ENCODE measurements around the gene CREBZF.

The CREBZF gene, protein sequence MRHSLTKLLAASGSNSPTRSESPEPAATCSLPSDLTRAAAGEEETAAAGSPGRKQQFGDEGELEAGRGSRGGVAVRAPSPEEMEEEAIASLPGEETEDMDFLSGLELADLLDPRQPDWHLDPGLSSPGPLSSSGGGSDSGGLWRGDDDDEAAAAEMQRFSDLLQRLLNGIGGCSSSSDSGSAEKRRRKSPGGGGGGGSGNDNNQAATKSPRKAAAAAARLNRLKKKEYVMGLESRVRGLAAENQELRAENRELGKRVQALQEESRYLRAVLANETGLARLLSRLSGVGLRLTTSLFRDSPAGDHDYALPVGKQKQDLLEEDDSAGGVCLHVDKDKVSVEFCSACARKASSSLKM

DNA sequence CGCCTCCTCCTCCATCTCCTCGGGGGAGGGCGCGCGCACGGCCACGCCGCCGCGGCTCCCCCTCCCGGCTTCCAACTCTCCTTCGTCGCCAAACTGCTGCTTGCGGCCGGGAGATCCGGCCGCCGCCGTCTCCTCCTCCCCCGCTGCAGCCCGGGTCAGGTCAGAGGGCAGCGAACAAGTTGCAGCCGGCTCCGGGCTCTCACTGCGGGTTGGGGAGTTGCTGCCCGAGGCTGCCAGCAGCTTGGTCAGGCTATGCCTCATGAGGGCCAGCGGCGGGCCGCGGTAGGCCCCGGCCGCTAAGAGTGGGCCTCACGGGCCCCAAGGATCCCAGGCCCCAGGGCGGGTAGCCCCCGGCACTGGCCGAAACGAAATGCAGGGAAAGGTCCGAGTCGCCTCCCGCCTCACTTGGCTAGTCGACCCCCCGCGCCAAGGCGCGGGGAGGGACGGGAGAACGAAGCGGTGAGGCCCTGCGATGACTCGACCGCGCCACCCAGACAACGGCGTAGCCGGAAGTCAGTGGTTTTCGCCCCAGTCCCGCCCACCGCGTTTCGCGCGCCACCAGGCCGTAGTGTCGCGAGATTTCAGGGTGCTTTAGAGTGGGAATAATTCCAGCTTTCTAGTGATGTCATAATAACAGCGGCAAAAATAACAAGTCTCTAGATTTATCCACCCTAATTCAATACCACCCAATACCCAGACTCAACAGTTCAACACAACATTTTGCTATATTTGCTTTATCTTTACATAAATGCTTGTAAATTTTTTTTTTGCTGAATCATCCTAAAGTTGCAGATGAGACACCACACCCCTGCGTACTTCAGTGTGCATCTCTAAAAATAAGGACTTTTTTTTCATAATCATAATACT lies at the start of gene CREBZF:
CREBZF (minus strand) TSS at position 515 of the 867 bp plus-strand sequence; CDS start at position 261, 254 bp downstream.
- ATAC-seq, result peak; percentile 93
- TF ChIP-seq ARNTL (CRISPR knock-in tag; IDR thresholded peaks at IDR 0.05; ENCODE audit: borderline replicate concordance, low read depth) (no peak), ZFP3 (CRISPR knock-in tag; IDR thresholded peaks at IDR 0.05) (peak; percentile 55; the same call in 1 of the 2 replicates), ZNF70 (CRISPR knock-in tag; IDR thresholded peaks at IDR 0.05) (no peak), GLIS3 (CRISPR knock-in tag; IDR thresholded peaks at IDR 0.05) (0 out of 2 replicates have a peak, but pooled peaks have one; percentile 20)
- TF ChIP-seq, protein P1, sequence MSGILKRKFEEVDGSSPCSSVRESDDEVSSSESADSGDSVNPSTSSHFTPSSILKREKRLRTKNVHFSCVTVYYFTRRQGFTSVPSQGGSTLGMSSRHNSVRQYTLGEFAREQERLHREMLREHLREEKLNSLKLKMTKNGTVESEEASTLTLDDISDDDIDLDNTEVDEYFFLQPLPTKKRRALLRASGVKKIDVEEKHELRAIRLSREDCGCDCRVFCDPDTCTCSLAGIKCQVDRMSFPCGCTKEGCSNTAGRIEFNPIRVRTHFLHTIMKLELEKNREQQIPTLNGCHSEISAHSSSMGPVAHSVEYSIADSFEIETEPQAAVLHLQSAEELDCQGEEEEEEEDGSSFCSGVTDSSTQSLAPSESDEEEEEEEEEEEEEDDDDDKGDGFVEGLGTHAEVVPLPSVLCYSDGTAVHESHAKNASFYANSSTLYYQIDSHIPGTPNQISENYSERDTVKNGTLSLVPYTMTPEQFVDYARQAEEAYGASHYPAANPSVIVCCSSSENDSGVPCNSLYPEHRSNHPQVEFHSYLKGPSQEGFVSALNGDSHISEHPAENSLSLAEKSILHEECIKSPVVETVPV (CRISPR knock-in tag; IDR thresholded peaks at IDR 0.05), result 0 out of 2 replicates have a peak, but pooled peaks have one; percentile 21

DNA sequence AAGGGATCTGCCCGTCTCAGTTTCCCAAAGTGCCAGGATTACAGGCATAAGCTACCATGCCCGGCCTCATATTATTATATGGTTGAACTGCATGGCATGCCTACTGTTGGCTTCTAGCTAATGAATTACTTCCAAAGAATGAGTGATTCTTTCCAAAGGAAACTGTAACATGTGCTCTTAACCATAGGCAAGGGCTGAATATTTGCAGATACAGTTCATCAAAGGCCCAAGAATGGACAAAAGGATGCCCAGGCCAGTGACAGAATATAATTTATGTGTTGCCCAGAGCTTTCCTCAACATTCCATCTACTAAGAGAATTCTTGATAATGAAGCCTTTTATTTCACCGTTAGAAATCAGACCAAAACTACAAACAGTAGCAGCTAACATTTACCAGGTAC lies 48.0 kb upstream of the CREBZF start:
- TF ChIP-seq ZFP3 (CRISPR knock-in tag; IDR thresholded peaks at IDR 0.05) (no peak), ISL1 (CRISPR knock-in tag; IDR thresholded peaks at IDR 0.05) (peak; percentile 15; the same call in 1 of the 2 replicates), ZC3H10 (CRISPR knock-in tag; IDR thresholded peaks at IDR 0.05) (no peak)
- no peak for ATAC-seq

DNA sequence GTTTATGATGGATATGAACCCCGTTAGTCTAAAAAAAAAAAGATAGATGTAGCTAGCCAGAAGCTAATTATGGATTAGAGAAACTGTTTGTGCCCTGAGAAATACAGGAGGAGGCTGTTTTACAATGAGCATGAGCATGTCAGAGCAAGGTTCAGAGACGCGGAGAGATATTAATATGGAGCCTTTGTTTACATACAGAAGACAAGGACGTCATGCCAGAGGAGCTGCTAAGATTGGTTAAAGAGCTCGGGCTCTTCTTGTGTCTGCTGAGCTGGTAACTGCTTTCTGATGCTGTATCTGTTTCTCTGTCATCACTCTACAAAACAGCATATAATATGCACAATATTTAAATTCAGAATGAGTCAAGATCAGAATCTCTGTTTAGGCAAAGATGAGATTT lies 46.0 kb upstream of the CREBZF start:
- ATAC-seq, result peak; percentile 11; the same call in 2 of the 3 replicates
- TF ChIP-seq ISL1 (CRISPR knock-in tag; IDR thresholded peaks at IDR 0.05) (no peak), ZFP3 (CRISPR knock-in tag; IDR thresholded peaks at IDR 0.05) (no peak), SNAI2 (CRISPR knock-in tag; IDR thresholded peaks at IDR 0.05) (no peak), RARB (CRISPR knock-in tag; IDR thresholded peaks at IDR 0.05) (no peak), BACH2 (CRISPR knock-in tag; IDR thresholded peaks at IDR 0.05; ENCODE audit: borderline replicate concordance) (no peak), GLIS3 (CRISPR knock-in tag; IDR thresholded peaks at IDR 0.05) (no peak), ZNF70 (CRISPR knock-in tag; IDR thresholded peaks at IDR 0.05) (no peak), ZC3H10 (CRISPR knock-in tag; IDR thresholded peaks at IDR 0.05) (no peak), ZNF565 (CRISPR knock-in tag; conservative IDR thresholded peaks at IDR 0.05; ENCODE audit: low read depth) (no peak), ESRRG (CRISPR knock-in tag; IDR thresholded peaks at IDR 0.05) (no peak), ZFP30 (CRISPR knock-in tag; IDR thresholded peaks at IDR 0.05) (no peak), PPARA (CRISPR knock-in tag; IDR thresholded peaks at IDR 0.05; ENCODE audit: borderline replicate concordance) (no peak), TCF4 (CRISPR knock-in tag; IDR thresholded peaks at IDR 0.05; ENCODE audit: borderline replicate concordance) (no peak), ZNF8 (CRISPR knock-in tag; IDR thresholded peaks at IDR 0.05) (no peak)
- TF ChIP-seq, protein P2, sequence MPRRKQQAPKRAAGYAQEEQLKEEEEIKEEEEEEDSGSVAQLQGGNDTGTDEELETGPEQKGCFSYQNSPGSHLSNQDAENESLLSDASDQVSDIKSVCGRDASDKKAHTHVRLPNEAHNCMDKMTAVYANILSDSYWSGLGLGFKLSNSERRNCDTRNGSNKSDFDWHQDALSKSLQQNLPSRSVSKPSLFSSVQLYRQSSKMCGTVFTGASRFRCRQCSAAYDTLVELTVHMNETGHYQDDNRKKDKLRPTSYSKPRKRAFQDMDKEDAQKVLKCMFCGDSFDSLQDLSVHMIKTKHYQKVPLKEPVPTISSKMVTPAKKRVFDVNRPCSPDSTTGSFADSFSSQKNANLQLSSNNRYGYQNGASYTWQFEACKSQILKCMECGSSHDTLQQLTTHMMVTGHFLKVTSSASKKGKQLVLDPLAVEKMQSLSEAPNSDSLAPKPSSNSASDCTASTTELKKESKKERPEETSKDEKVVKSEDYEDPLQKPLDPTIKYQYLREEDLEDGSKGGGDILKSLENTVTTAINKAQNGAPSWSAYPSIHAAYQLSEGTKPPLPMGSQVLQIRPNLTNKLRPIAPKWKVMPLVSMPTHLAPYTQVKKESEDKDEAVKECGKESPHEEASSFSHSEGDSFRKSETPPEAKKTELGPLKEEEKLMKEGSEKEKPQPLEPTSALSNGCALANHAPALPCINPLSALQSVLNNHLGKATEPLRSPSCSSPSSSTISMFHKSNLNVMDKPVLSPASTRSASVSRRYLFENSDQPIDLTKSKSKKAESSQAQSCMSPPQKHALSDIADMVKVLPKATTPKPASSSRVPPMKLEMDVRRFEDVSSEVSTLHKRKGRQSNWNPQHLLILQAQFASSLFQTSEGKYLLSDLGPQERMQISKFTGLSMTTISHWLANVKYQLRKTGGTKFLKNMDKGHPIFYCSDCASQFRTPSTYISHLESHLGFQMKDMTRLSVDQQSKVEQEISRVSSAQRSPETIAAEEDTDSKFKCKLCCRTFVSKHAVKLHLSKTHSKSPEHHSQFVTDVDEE (CRISPR knock-in tag; IDR thresholded peaks at IDR 0.05), result no peak
- TF ChIP-seq, protein P3, sequence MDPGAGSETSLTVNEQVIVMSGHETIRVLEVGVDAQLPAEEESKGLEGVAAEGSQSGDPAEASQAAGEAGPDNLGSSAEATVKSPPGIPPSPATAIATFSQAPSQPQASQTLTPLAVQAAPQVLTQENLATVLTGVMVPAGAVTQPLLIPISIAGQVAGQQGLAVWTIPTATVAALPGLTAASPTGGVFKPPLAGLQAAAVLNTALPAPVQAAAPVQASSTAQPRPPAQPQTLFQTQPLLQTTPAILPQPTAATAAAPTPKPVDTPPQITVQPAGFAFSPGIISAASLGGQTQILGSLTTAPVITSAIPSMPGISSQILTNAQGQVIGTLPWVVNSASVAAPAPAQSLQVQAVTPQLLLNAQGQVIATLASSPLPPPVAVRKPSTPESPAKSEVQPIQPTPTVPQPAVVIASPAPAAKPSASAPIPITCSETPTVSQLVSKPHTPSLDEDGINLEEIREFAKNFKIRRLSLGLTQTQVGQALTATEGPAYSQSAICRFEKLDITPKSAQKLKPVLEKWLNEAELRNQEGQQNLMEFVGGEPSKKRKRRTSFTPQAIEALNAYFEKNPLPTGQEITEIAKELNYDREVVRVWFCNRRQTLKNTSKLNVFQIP (CRISPR knock-in tag; IDR thresholded peaks at IDR 0.05; ENCODE audit: borderline replicate concordance, low read depth), result no peak

DNA sequence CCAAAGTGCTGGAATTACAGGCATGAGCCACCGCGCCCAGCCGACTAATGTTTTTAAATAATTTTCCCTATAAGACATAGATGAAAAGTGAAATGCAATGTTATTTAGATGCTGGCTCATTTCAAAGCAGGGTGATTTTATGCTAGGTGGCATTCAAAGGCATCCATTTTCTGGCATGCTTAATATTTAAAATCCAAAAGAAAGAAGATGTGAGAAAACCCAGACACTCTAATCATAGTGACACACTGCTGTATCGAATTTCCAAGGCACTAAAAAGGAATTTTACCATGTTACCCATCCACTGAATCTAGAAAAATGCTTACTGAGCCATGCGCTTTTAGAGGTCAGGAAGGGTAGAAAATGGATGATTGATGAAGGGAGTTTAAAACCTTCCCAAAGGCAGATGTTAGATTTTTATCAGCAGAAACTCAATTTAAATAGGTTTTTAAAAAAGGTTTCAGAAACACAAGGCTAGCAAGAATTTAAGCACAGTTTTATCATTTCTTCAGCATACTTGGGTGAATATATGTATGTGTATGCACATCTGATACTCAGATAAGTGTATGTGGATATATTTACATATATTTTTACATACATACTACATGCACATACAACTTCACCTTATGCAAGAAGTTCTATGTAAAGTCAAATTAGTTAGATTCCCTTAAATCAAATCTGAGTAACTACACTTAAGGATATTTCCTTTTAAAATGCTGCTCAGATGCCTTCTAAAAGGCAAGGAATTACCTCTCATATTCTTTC lies 45.2 kb upstream of the CREBZF start:
- ATAC-seq, result peak; percentile 85
- TF ChIP-seq RARB (CRISPR knock-in tag; IDR thresholded peaks at IDR 0.05) (peak; percentile 58; the same call in 1 of the 2 replicates), ZNF70 (CRISPR knock-in tag; IDR thresholded peaks at IDR 0.05) (no peak), TOX (CRISPR knock-in tag; IDR thresholded peaks at IDR 0.05; ENCODE audit: borderline replicate concordance) (peak; percentile 78; the same call in 1 of the 2 replicates), SNAI2 (CRISPR knock-in tag; IDR thresholded peaks at IDR 0.05) (no peak), ISL1 (CRISPR knock-in tag; IDR thresholded peaks at IDR 0.05) (peak; percentile 77)
- TF ChIP-seq, protein P2 (CRISPR knock-in tag; IDR thresholded peaks at IDR 0.05), result no peak

Measured in SK-N-SH treated with all-trans-retinoic acid at 6 μM for 48 hours (cell line).